Activated CD4-positive, CD25-positive, alpha-beta regulatory T cell treated with anti-CD3 and anti-CD28 coated beads, Interleukin-2, amount 50 U/mL, for 24 hours (primary cell): Measurements from ENCODE around the gene TRANK1.

ENCODE experiments used
- ATAC-seq, 2 donors: fragments of 150-1000 bp; cut with Tn5 transposase; one replicate each; pipeline ENCODE4 v1.10.0; 2021; ENCODE audit warnings: mild to moderate bottlenecking in 1 of 2, moderate library complexity in 1 of 2

TRANK1 gene

GRCh38 chr3:36792342-36792741 lies 152.5 kb downstream of the TRANK1 start:
- no peak for ATAC-seq

DNA sequence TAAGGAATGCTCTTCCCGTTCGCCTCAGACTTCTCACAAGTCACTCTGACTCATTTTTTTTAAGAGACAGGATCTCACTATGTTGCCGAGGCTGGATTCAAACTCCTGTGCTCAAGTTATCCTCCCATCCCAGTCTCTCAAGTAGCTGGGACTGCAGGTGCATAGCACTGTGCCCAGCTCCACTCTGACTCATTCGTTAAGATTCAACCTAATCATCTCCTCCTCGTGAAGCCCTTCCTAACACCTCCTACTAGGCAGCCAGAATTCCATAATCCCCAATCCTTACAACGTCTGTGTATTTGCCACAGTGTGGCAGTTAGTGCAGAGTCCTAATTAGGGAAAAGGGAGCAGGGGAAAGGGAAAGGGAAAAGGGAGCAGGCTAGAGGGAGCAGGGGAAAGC lies 154.1 kb downstream of the TRANK1 start:
- no peak for ATAC-seq

DNA sequence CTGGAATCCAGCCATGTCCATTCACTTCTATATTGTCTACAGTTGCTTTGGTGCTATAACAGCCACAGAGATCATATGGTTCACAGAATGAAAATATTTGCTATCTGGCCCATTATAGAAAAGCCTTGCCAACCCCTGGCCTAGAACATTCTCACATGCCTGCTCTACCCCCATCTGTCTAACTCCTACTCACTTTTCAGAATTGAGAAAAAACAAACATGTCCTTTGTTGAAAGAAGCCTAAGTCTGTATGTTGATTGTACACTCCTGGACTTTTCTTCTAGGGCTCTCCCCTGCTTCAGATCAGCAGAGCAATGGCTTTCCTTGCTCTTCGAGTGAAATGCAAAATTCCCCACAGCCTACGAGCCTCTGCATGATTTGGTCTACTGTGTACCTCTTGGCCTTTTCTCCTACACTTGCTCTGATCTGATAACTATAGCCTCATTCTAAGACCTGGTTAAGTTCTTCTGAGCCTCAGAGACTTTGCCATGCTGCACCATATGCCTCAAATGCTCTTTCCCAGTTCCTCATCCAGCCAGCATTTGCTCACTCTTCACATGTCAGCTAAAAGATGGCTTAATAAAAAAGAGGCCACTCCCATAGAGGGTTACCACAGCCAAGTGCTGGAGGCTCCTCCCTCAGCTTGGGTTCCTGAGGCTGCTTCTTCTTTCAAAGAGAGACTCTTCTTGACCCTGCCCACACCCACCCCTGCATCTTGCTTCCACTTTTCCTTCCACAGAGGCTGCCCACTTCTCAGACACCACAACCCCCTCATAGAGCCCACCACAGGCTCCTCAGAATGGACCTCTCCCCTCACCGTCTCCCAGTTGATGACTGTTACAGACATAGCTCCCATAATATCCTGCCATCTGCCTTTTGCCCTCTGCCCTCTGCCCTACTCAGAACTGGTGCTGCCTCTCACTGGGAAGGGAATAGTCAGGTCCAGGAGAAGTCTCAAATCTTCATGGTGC lies 157.6 kb downstream of the TRANK1 start:
- ATAC-seq = no peak

DNA sequence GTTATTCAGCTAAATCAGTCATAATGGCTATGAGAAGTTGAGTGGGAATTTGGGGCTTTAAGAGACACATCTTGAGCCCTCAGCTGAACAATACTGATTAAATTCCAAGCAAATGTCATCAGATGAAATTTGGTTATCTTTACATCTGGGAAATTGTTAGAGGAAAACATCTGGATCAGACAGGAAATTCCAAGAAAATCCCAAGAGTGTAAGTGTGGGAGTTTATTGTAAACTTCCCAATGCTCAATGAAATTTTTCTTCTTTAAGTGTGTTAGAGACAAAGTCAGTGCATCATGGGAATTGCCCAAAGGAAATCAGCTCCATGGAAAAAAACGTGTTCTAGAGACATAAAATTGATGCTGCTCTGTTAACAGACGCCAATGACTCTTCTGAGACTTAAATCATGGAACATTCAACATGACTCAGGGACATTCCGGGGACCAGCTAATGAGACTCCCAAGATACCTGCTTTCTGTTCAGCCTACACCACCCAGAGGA lies 160.7 kb downstream of the TRANK1 start:
- no peak for ATAC-seq

DNA sequence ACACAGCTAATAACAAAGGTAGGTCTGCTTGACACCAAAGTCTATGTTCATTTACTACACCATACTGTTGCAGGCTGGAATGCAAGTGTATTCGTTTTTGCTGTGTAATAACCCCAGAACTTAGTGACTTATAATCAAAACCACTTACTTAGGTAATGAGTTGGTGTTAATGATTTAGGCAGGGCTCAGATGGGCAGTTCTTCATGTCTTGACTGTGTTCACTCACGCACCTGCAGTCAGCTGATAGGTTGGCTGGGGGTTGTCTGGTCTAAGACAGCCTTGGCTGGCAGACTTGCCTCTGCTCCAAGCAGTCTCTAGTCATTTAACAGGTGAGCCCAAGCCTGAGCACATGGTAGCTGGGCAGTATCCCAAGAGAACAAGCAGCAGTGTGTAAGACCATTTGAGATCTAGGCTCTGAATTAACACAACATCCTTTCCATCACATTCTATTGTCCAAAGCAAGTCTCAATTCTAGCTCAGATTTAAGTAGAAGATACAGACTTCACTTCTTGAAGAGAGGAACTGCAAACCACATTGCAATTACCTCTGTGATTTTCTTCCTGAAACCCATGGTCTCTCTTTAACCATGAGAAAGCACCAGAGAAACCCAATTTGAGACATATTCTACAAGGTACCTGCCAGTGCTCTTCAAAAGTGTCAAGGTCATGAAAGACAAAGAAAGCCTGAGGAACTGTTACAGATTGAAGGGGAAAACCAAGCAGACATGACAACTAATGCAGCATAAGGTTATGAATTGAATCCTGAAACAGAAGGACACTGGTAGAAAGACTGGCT lies 167.2 kb downstream of the TRANK1 start:
- peak in 1 of 2 donors; percentile 17 for ATAC-seq
